Measurements from ENCODE around the gene RTP5.

Gene RTP5

DNA sequence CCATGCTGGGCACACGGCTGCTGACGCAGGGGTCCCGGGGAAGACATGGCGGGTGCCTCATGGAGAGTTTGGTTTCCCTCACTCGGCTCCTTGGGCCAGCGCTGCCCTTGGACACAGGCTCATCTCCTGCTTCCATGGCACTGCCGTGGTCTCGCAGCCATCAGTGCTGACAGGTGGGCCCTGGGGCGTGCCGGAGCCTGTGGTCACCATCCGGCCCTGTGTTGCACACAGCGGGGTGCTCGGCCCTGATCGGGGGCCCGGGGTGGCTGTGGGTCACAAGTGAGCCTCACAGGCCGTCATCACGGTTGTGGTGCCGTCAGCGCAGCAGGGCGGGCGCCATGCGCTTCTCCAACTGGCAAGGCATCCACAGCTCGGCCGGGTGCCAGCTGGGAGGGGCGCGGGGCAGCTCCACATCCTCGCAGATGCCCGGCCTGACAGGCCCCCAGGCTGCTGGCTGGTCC is 582 bp downstream of the RTP5 start:
- H3K79me2 ChIP-seq (ENCODE audit: insufficient read depth, low read length) = no peaks in the 10 kb centered on the region
- ATAC-seq (ENCODE audit: insufficient read depth, low read depth) (no peak), DNase-seq (no peak)
- no peaks in the 10 kb centered on the region for H3K9me3 ChIP-seq (ENCODE audit: insufficient read depth, low read length, severe bottlenecking)
- TF ChIP-seq, protein P1, sequence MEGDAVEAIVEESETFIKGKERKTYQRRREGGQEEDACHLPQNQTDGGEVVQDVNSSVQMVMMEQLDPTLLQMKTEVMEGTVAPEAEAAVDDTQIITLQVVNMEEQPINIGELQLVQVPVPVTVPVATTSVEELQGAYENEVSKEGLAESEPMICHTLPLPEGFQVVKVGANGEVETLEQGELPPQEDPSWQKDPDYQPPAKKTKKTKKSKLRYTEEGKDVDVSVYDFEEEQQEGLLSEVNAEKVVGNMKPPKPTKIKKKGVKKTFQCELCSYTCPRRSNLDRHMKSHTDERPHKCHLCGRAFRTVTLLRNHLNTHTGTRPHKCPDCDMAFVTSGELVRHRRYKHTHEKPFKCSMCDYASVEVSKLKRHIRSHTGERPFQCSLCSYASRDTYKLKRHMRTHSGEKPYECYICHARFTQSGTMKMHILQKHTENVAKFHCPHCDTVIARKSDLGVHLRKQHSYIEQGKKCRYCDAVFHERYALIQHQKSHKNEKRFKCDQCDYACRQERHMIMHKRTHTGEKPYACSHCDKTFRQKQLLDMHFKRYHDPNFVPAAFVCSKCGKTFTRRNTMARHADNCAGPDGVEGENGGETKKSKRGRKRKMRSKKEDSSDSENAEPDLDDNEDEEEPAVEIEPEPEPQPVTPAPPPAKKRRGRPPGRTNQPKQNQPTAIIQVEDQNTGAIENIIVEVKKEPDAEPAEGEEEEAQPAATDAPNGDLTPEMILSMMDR (IDR thresholded peaks at IDR 0.05; ENCODE audit: borderline replicate concordance, extremely low read depth, low read length, poor library complexity, severe bottlenecking) = no peak
- no peak for TF ChIP-seq EZH2 (IDR thresholded peaks at IDR 0.05; ENCODE audit: borderline replicate concordance, low read depth, low read length, severe bottlenecking)
- H3K9ac ChIP-seq (ENCODE audit: low read depth, low read length) = no peak overlapping the region
- H3K4me3 ChIP-seq (ENCODE audit: low read depth in 1 of 2, low read length in 2 of 2) = no peak overlapping the region
- H4K20me1 ChIP-seq (ENCODE audit: insufficient read depth, low read length) = peaks cover 28% of the 10 kb centered on the region
- H3K4me2 ChIP-seq (ENCODE audit: insufficient read depth, low read length) = no peak overlapping the region
- H3K27me3 ChIP-seq (ENCODE audit: insufficient read depth, low read length, poor library complexity) = no peaks in the 10 kb centered on the region
- no peaks in the 10 kb centered on the region for H3K36me3 ChIP-seq (ENCODE audit: insufficient read depth, low read length)
- H2AFZ ChIP-seq (ENCODE audit: low read depth, low read length) = no peak overlapping the region
- peaks cover 71% of the 10 kb centered on the region for H3K4me1 ChIP-seq (ENCODE audit: insufficient read depth, low read length)
- no peak overlapping the region for H3K27ac ChIP-seq (ENCODE audit: low read length)

DNA sequence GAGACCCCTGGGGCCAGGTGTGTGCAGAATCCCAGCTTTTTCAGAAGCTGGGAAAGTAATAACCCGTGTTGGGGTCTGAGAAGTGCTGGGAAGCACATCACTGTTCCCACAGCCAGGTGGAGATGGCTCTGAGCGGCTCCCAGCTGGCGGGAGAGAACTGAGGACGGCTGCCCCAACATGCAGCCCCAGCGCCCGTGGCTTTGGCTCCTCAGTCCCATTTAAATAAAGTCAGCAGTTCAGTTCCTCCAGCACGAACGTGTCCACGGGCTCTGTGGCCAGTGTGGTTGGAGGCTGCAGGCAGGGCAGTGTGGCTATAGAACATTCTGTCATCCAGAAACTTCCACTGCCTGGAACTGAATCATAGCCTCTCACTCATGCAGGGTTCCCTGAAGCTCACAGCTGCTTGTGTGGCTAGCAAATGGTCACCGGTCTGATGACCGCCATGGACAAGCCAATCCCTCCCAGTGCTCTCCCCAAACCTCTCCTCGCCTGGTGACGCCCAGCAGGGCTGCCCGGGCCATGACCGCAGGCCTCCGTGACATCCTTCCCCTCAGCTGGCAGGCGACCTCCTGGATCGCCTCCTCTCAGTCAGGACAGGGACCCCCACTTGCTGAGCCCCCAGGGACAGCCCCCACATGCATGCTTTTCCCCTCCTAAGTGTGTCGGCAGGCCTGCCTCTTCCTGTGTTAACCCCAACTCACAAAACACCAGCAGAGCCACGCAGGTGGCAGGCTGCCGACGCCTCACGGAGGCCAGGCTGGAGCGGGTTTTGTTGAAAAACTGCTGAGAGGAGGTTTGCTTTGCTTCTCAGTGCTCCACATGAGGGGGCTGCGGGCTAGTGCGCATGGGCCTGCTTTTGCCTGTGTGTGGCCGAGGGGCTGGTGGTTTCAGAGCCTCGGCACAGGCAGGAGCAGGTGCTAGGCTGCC is 1.3 kb downstream of the RTP5 start:
- H3K27ac ChIP-seq (ENCODE audit: low read length) = peak overlapping the region; percentile 60
- no peak overlapping the region for H3K4me2 ChIP-seq (ENCODE audit: insufficient read depth, low read length)
- H2AFZ ChIP-seq (ENCODE audit: low read depth, low read length) = no peak overlapping the region
- no peak overlapping the region for H3K9ac ChIP-seq (ENCODE audit: low read depth, low read length)
- no peaks in the 10 kb centered on the region for H3K9me3 ChIP-seq (ENCODE audit: insufficient read depth, low read length, severe bottlenecking)
- ATAC-seq (ENCODE audit: insufficient read depth, low read depth) (peak; percentile 73), DNase-seq (peak; percentile 85)
- no peaks in the 10 kb centered on the region for H3K27me3 ChIP-seq (ENCODE audit: insufficient read depth, low read length, poor library complexity)
- H3K4me1 ChIP-seq (ENCODE audit: insufficient read depth, low read length) = peaks cover 64% of the 10 kb centered on the region
- TF ChIP-seq EZH2 (IDR thresholded peaks at IDR 0.05; ENCODE audit: borderline replicate concordance, low read depth, low read length, severe bottlenecking) = no peak
- TF ChIP-seq, protein P1 (IDR thresholded peaks at IDR 0.05; ENCODE audit: borderline replicate concordance, extremely low read depth, low read length, poor library complexity, severe bottlenecking) = peak; percentile 36
- peaks cover 21% of the 10 kb centered on the region for H4K20me1 ChIP-seq (ENCODE audit: insufficient read depth, low read length)
- no peaks in the 10 kb centered on the region for H3K79me2 ChIP-seq (ENCODE audit: insufficient read depth, low read length)
- no peak overlapping the region for H3K4me3 ChIP-seq (ENCODE audit: low read depth in 1 of 2, low read length in 2 of 2)
- no peaks in the 10 kb centered on the region for H3K36me3 ChIP-seq (ENCODE audit: insufficient read depth, low read length)

DNA sequence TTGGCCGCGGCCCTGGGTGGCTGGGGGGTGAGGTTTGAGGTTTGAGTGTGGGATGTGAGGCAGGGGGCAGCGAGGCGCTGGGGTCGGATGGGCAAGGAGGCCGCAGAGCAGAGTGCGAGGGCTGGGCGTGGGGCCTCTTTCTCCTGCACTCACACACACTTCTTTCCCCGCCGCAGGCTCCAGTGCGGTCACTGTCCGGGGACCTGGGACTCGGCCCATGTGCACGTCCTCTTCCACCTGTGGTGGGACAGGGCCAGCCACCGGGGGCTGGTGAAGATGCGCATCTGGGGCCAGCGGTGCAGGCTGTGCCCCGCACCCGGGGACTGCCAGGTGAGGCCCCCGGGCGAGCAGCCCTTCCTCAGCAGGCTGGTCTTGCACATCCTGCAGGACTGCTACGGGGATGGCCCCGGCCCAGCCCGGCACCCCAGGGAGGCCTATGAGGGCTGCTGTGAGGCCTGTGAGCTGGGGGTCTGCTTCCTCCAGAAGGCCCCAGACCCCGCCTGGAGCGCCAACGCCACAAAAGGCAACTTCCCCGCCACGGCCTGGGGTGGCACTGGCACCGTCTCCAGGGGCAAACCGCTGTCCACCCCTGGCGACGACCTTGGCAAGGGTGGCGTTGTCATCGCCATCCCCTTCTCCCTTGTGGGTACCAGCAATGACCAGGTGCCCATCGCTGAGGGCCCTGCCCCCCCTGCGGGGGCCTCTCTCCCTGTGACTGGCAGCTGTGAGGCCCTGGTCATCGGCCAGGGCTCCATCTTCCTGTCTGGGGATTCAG is 2.2 kb downstream of the RTP5 start:
- H3K9ac ChIP-seq (ENCODE audit: low read depth, low read length) = no peak overlapping the region
- no peaks in the 10 kb centered on the region for H3K9me3 ChIP-seq (ENCODE audit: insufficient read depth, low read length, severe bottlenecking)
- peaks cover 19% of the 10 kb centered on the region for H4K20me1 ChIP-seq (ENCODE audit: insufficient read depth, low read length)
- H3K27me3 ChIP-seq (ENCODE audit: insufficient read depth, low read length, poor library complexity) = no peaks in the 10 kb centered on the region
- H3K27ac ChIP-seq (ENCODE audit: low read length) = 0 out of 2 replicates have a peak overlapping the region, but pooled peaks have one; percentile 25
- H3K4me1 ChIP-seq (ENCODE audit: insufficient read depth, low read length) = peaks cover 55% of the 10 kb centered on the region
- no peak overlapping the region for H2AFZ ChIP-seq (ENCODE audit: low read depth, low read length)
- no peaks in the 10 kb centered on the region for H3K79me2 ChIP-seq (ENCODE audit: insufficient read depth, low read length)
- no peak for DNase-seq
- TF ChIP-seq, protein P1 (IDR thresholded peaks at IDR 0.05; ENCODE audit: borderline replicate concordance, extremely low read depth, low read length, poor library complexity, severe bottlenecking) = no peak
- no peak for TF ChIP-seq EZH2 (IDR thresholded peaks at IDR 0.05; ENCODE audit: borderline replicate concordance, low read depth, low read length, severe bottlenecking)
- no peak for ATAC-seq (ENCODE audit: insufficient read depth, low read depth)
- H3K36me3 ChIP-seq (ENCODE audit: insufficient read depth, low read length) = no peaks in the 10 kb centered on the region
- H3K4me2 ChIP-seq (ENCODE audit: insufficient read depth, low read length) = no peak overlapping the region
- H3K4me3 ChIP-seq (ENCODE audit: low read depth in 1 of 2, low read length in 2 of 2) = no peak overlapping the region
